MM.1S (cell line): ENCODE measurements around the gene DNAH9.

ENCODE experiments used
- DNase-seq: peaks from one replicate; pipeline ENCODE4 v3.0.0-alpha.2; 2015
- H2AFZ ChIP-seq: fragments of 300-600 bp; sonication (generic); 2 replicates; pipeline ENCODE4 v1.6.0; 2016; ENCODE audit warnings: antibody characterized with exemption, low read length
- H3F3A ChIP-seq: fragments of 300-600 bp; sonication (generic); 2 replicates; pipeline ENCODE4 v1.6.1; 2016; ENCODE audit warnings: mild to moderate bottlenecking, antibody characterized with exemption, low read length, moderate library complexity, mixed read lengths; ENCODE audit not compliant: insufficient read depth
- H3K27ac ChIP-seq: fragments of 300-600 bp; sonication (generic); 2 replicates; pipeline ENCODE4 v1.5.1; 2016; ENCODE audit warnings: mild to moderate bottlenecking, low read length
- H3K27me3 ChIP-seq: fragments of 300-600 bp; sonication (generic); replicated peaks from 2 replicates; pipeline ENCODE4 v1.6.0; 2016; ENCODE audit warnings: low read length; ENCODE audit not compliant: insufficient read depth
- H3K36me3 ChIP-seq: fragments of 300-600 bp; sonication (generic); replicated peaks from 2 replicates; pipeline ENCODE4 v1.6.1; 2016; ENCODE audit warnings: mild to moderate bottlenecking, low read length, mixed read lengths; ENCODE audit not compliant: insufficient read depth
- H3K4me1 ChIP-seq: fragments of 300-600 bp; sonication (generic); 2 replicates; pipeline ENCODE4 v1.6.1; 2016; ENCODE audit warnings: low read length, mixed read lengths
- H3K4me2 ChIP-seq: fragments of 300-600 bp; sonication (generic); 2 replicates; pipeline ENCODE4 v1.6.0; 2016; ENCODE audit warnings: low read depth, low read length
- H3K4me3 ChIP-seq: fragments of 300-600 bp; sonication (generic); 2 replicates; pipeline ENCODE4 v1.5.1; 2016; ENCODE audit warnings: low read length, mixed read lengths
- H3K79me2 ChIP-seq: fragments of 300-600 bp; sonication (generic); 2 replicates; pipeline ENCODE4 v1.6.1; 2016; ENCODE audit warnings: mixed run types, low read length, mixed read lengths
- H3K9ac ChIP-seq: fragments of 300-600 bp; sonication (generic); 2 replicates; pipeline ENCODE4 v1.6.1; 2016; ENCODE audit warnings: low read length, mixed read lengths
- H3K9me2 ChIP-seq: fragments of 300-600 bp; sonication (generic); replicated peaks from 2 replicates; pipeline ENCODE4 v1.6.1; 2016; ENCODE audit warnings: mild to moderate bottlenecking, low read length, mixed read lengths; ENCODE audit not compliant: insufficient read depth
- H3K9me3 ChIP-seq: fragments of 300-600 bp; sonication (generic); replicated peaks from 2 replicates; pipeline ENCODE4 v1.6.1; 2016; ENCODE audit warnings: mild to moderate bottlenecking, low read length, mixed read lengths; ENCODE audit not compliant: insufficient read depth
- H4K20me1 ChIP-seq: fragments of 300-600 bp; sonication (generic); 2 replicates; pipeline ENCODE4 v1.6.1; 2016; ENCODE audit warnings: mild to moderate bottlenecking, low read length, moderate library complexity, mixed read lengths; ENCODE audit not compliant: insufficient read depth
- EZH2 ChIP-seq: fragments of 300-600 bp; sonication (generic); optimal IDR thresholded peaks from 2 replicates; pipeline ENCODE3; 2017; ENCODE audit warnings: low read depth, mild to moderate bottlenecking, antibody characterized with exemption, low read length, mixed read lengths
- EZH2phosphoT487 ChIP-seq: fragments of 300-600 bp; sonication (generic); IDR thresholded peaks from 2 replicates; pipeline ENCODE4 v1.6.1; 2018; ENCODE audit warnings: antibody characterized with exemption, low read length
- TF ChIP-seq, protein P1 (sequence below): fragments of 300-600 bp; sonication (generic); IDR thresholded peaks from 2 replicates; pipeline ENCODE4 v1.5.1; 2016; ENCODE audit warnings: antibody characterized with exemption, low read length, mixed read lengths

DNAH9 gene

DNA sequence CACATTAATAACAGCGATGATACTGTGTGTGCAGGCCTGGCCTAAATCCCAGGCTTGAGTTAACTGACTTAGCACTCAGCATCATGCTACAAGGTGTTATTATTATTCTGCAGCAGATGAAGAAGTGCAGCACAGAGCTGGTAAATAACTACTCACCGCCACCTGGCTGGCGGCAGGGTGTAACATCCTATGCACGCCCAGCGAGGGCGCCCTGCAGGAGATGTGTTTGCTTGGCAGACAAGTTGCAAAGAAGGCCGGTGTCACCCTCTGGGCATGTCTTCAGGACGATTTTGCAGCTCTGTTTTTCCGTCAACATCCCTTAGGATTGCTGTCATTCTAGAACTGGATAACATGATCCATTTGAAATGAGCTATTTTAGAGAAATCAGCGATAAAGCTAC is 30.1 kb downstream of the DNAH9 start:
- no peak for DNase-seq
- Histone ChIP-seq H3K79me2 (no peaks in the 10 kb centered on the region), H3K4me1 (no peaks in the 10 kb centered on the region), H3K9me2 (no peaks in the 10 kb centered on the region), H2AFZ (no peak overlapping the region), H4K20me1 (no peaks in the 10 kb centered on the region), H3K36me3 (no peaks in the 10 kb centered on the region), H3K27ac (no peak overlapping the region), H3K4me2 (no peak overlapping the region), H3K9ac (no peak overlapping the region), H3K9me3 (no peaks in the 10 kb centered on the region), H3F3A (no peaks in the 10 kb centered on the region), H3K4me3 (no peak overlapping the region), H3K27me3 (no peaks in the 10 kb centered on the region)
- TF ChIP-seq EZH2phosphoT487 (no peak), EZH2 (no peak)
- TF ChIP-seq, protein P1, sequence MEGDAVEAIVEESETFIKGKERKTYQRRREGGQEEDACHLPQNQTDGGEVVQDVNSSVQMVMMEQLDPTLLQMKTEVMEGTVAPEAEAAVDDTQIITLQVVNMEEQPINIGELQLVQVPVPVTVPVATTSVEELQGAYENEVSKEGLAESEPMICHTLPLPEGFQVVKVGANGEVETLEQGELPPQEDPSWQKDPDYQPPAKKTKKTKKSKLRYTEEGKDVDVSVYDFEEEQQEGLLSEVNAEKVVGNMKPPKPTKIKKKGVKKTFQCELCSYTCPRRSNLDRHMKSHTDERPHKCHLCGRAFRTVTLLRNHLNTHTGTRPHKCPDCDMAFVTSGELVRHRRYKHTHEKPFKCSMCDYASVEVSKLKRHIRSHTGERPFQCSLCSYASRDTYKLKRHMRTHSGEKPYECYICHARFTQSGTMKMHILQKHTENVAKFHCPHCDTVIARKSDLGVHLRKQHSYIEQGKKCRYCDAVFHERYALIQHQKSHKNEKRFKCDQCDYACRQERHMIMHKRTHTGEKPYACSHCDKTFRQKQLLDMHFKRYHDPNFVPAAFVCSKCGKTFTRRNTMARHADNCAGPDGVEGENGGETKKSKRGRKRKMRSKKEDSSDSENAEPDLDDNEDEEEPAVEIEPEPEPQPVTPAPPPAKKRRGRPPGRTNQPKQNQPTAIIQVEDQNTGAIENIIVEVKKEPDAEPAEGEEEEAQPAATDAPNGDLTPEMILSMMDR = no peak

DNA sequence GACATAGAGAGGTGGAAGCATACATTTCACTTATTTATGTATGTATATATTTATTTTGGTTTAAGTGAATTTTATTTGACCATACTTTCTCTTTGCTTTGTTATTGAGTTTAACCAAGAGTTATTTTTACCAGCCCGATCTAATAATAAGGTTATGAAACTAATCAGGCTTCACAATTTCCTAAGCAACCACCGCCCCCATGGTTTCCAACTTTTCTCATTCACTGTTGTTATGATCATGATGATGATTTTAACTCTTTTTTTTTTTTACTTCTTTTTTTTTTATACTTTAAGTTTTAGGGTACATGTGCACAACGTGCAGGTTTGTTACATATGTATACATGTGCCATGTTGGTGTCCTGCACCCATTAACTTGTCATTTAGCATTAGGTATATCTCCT is 30.6 kb downstream of the DNAH9 start:
- Histone ChIP-seq H2AFZ (no peak overlapping the region), H3K27me3 (no peaks in the 10 kb centered on the region), H3K9me3 (no peaks in the 10 kb centered on the region), H3K36me3 (no peaks in the 10 kb centered on the region), H3F3A (no peaks in the 10 kb centered on the region), H3K79me2 (no peaks in the 10 kb centered on the region), H3K9ac (no peak overlapping the region), H4K20me1 (no peaks in the 10 kb centered on the region), H3K4me2 (no peak overlapping the region), H3K4me1 (no peaks in the 10 kb centered on the region), H3K4me3 (no peak overlapping the region), H3K27ac (no peak overlapping the region), H3K9me2 (no peaks in the 10 kb centered on the region)
- TF ChIP-seq EZH2 = no peak
- TF ChIP-seq, protein P1 = no peak
- no peak for TF ChIP-seq EZH2phosphoT487
- DNase-seq = no peak

DNA sequence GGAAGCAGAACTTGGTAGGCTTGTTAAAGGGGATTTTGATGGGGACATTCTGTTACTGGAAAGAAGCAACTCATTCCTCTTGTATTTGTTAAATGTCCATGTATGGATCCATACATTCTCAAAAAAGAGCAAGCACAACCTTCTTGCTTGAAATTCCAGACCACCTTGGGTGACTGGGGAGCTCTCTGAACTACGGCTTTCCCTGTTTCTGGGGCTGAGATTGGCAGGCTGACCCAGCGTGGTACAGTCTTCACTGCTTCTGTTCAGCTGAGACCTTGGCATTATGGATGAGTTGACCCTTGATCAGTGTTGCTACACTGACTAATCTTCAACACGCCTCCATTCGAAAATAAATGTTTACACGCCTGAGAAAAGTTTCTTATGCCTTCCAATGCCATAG is 38.5 kb downstream of the DNAH9 start:
- H3K9me2 ChIP-seq = no peaks in the 10 kb centered on the region
- H2AFZ ChIP-seq = no peak overlapping the region
- H3K4me3 ChIP-seq = no peak overlapping the region
- no peaks in the 10 kb centered on the region for H3K79me2 ChIP-seq
- no peaks in the 10 kb centered on the region for H3K36me3 ChIP-seq
- H3K27me3 ChIP-seq = no peaks in the 10 kb centered on the region
- no peaks in the 10 kb centered on the region for H3F3A ChIP-seq
- TF ChIP-seq EZH2 (no peak), EZH2phosphoT487 (no peak)
- TF ChIP-seq, protein P1 = no peak
- H3K4me1 ChIP-seq = no peaks in the 10 kb centered on the region
- no peak for DNase-seq
- H4K20me1 ChIP-seq = no peaks in the 10 kb centered on the region
- H3K27ac ChIP-seq = no peak overlapping the region
- no peak overlapping the region for H3K9ac ChIP-seq
- H3K4me2 ChIP-seq = no peak overlapping the region
- H3K9me3 ChIP-seq = no peaks in the 10 kb centered on the region

GRCh38 chr17:11637796-11638195 is 39.5 kb downstream of the DNAH9 start:
- no peak for DNase-seq
- TF ChIP-seq EZH2 = no peak
- no peak for TF ChIP-seq EZH2phosphoT487
- TF ChIP-seq, protein P1 = no peak
- Histone ChIP-seq H3K27ac (no peak overlapping the region), H3F3A (no peaks in the 10 kb centered on the region), H3K9me3 (no peaks in the 10 kb centered on the region), H3K9me2 (no peaks in the 10 kb centered on the region), H3K27me3 (no peaks in the 10 kb centered on the region), H3K4me1 (no peaks in the 10 kb centered on the region), H2AFZ (no peak overlapping the region), H3K4me3 (no peak overlapping the region), H3K9ac (no peak overlapping the region), H3K79me2 (no peaks in the 10 kb centered on the region), H4K20me1 (no peaks in the 10 kb centered on the region), H3K4me2 (no peak overlapping the region), H3K36me3 (no peaks in the 10 kb centered on the region)
